Endothelial cell of umbilical vein (primary cell): Measurements from ENCODE around the gene TLE4. TPM values are rescaled to one million over a fixed set of nuclear protein-coding genes. Genes with fewer than 3 reads are reported as not detected.

Experiments used
- BruUV-seq: library from RNA; stranded (reverse); fragments of 400-500 nt; replicated peaks from 2 replicates; lab custom pipeline; 2021; lab: Mats Ljungman, UMichigan
- CTCF ChIA-PET: fragments of 300-600, 350-600 bp; sonication (Branson Sonifier 250); formaldehyde crosslinking; loops from one replicate; lab custom pipeline; 2021; ENCODE audit warnings: antibody characterized with exemption, inconsistent platforms; lab: Charles Lee
- POLR2A ChIA-PET: fragments of 300-600, 350-600 bp; sonication (Branson Sonifier 250); formaldehyde crosslinking; loops from one replicate; lab custom pipeline; 2021; ENCODE audit warnings: antibody characterized with exemption, inconsistent platforms; lab: Charles Lee
- DNase-seq: peaks from one replicate; pipeline ENCODE4 v3.0.0-alpha.2; 2011; ENCODE audit warnings: low read depth, low spot score
- FAIRE-seq: peaks from 2 replicates; lab custom pipeline; 2011; peaks lifted over from hg19 to GRCh38; lab: Jason Lieb, UNC
- H2AFZ ChIP-seq: 2 replicates; pipeline ENCODE4 v1.6.0; 2012; ENCODE audit warnings: low read depth, low read length, control low read depth, inconsistent platforms
- H3K27ac ChIP-seq: 2 replicates; pipeline ENCODE4 v1.5.1; 2011; ENCODE audit warnings: low read depth, mild to moderate bottlenecking, control low read depth, low read length, moderate library complexity; ENCODE audit not compliant: insufficient read depth
- H3K27me3 ChIP-seq, 2 experiments: 2 replicates each; pipeline versions ENCODE4 v1.6.0 to v1.6.1; 2011; ENCODE audit warnings: low read length in 2 of 2, mixed read lengths in 1 of 2; ENCODE audit not compliant: control insufficient read depth in 2 of 2, insufficient read depth in 2 of 2
- H3K36me3 ChIP-seq, 2 experiments: 2 replicates in 1 of 2; 3 replicates in 1 of 2; pipeline ENCODE4 v1.5.1; 2011; ENCODE audit warnings: low read length in 2 of 2, mild to moderate bottlenecking in 1 of 2, moderate library complexity in 1 of 2; ENCODE audit not compliant: control insufficient read depth in 2 of 2, insufficient read depth in 2 of 2; ENCODE audit errors: extremely low read depth in 1 of 2
- H3K4me1 ChIP-seq: 3 replicates; pipeline ENCODE4 v1.5.1; 2011; ENCODE audit warnings: mild to moderate bottlenecking, low read length; ENCODE audit not compliant: control insufficient read depth, insufficient read depth; ENCODE audit errors: extremely low read depth
- H3K4me2 ChIP-seq: 2 replicates; pipeline ENCODE4 v1.6.1; 2011; ENCODE audit warnings: low read length, control low read depth, mixed read lengths; ENCODE audit not compliant: insufficient read depth
- H3K4me3 ChIP-seq, 3 experiments: fragments of 200-600 bp in 1 of 3; sonication (generic), shearing (Covaris generic) in 1 of 3; replicated peaks in 1 of 3; 2 replicates each; pipeline ENCODE4 v1.5.1; 2011 to 2016; ENCODE audit warnings: control low read depth in 3 of 3, low read length in 3 of 3, mild to moderate bottlenecking in 2 of 3, inconsistent platforms in 1 of 3, low read depth in 1 of 3, moderate library complexity in 1 of 3; ENCODE audit not compliant: insufficient read depth in 1 of 3
- H3K79me2 ChIP-seq: 2 replicates; pipeline ENCODE4 v1.6.0; 2012; ENCODE audit warnings: low read length, inconsistent platforms; ENCODE audit not compliant: control insufficient read depth, insufficient read depth
- H3K9ac ChIP-seq: replicated peaks from 2 replicates; pipeline ENCODE3; 2011; ENCODE audit warnings: low read length, control low read depth; ENCODE audit not compliant: insufficient read depth; ENCODE audit errors: extremely low read depth
- H3K9me1 ChIP-seq: replicated peaks from 3 replicates; pipeline ENCODE4 v1.6.0; 2011; ENCODE audit warnings: mild to moderate bottlenecking, low read length; ENCODE audit not compliant: control insufficient read depth, insufficient read depth; ENCODE audit errors: extremely low read depth
- H3K9me3 ChIP-seq: replicated peaks from 2 replicates; pipeline ENCODE4 v1.5.1; 2012; ENCODE audit warnings: low read length, inconsistent platforms; ENCODE audit not compliant: control insufficient read depth, insufficient read depth
- H4K20me1 ChIP-seq: replicated peaks from 2 replicates; pipeline ENCODE3; 2011; ENCODE audit warnings: mild to moderate bottlenecking, low read length; ENCODE audit not compliant: control insufficient read depth, insufficient read depth; ENCODE audit errors: extremely low read depth
- CTCF ChIP-seq, 2 donors: IDR thresholded peaks; 1 replicate in 1 of 2; 2 replicates in 1 of 2; pipeline ENCODE4 v1.5.1; 2011; ENCODE audit warnings: low read length in 2 of 2, mild to moderate bottlenecking in 2 of 2, moderate library complexity in 2 of 2, control low read depth in 1 of 2, inconsistent platforms in 1 of 2, low read depth in 1 of 2; ENCODE audit not compliant: insufficient read depth in 1 of 2; ENCODE audit errors: extremely low read depth in 1 of 2
- EZH2 ChIP-seq: IDR thresholded peaks from 2 replicates; pipeline ENCODE4 v1.6.1; 2012; ENCODE audit warnings: borderline replicate concordance, low read depth, mild to moderate bottlenecking, moderate library complexity, low read length, inconsistent platforms; ENCODE audit not compliant: severe bottlenecking
- FOS ChIP-seq: IDR thresholded peaks from 2 replicates; pipeline ENCODE4 v1.6.1; 2011; ENCODE audit warnings: mild to moderate bottlenecking, low read length, moderate library complexity, borderline replicate concordance; ENCODE audit not compliant: insufficient read depth
- GATA2 ChIP-seq: IDR thresholded peaks from 2 replicates; pipeline ENCODE4 v1.7.0; 2011; ENCODE audit warnings: low read depth, mild to moderate bottlenecking, moderate library complexity, mixed read lengths, low read length; ENCODE audit not compliant: insufficient read length, insufficient read depth
- JUN ChIP-seq: IDR thresholded peaks from 2 replicates; pipeline ENCODE4 v1.6.1; 2011; ENCODE audit warnings: borderline replicate concordance, low read depth; ENCODE audit not compliant: insufficient read length, insufficient read depth
- MYC ChIP-seq: IDR thresholded peaks from one replicate; pipeline ENCODE4 v1.6.1; 2011; ENCODE audit warnings: mild to moderate bottlenecking, low read depth, low read length
- POLR2A ChIP-seq: IDR thresholded peaks from 2 replicates; pipeline ENCODE4 v1.6.1; 2012; ENCODE audit warnings: low read depth, mild to moderate bottlenecking, control low read depth, low read length
- POLR2AphosphoS5 ChIP-seq: IDR thresholded peaks from 2 replicates; pipeline ENCODE4 v1.6.1; 2012; ENCODE audit warnings: low read depth, mild to moderate bottlenecking, control low read depth, low read length, moderate library complexity; ENCODE audit not compliant: insufficient read depth
- dilution Hi-C: fragments of 300-500 bp; cut with MboI; formaldehyde crosslinking; loops from one replicate; pipeline ENCODE4 v1.15.0; 2019; ENCODE audit warnings: low sequenced_read_pairs; ENCODE audit not compliant: extremely low pct_ligation_motif_present
- intact Hi-C: fragments of 100-400 bp; cut with micrococcal nuclease; formaldehyde crosslinking; loops from one replicate; pipeline ENCODE4 v1.10.0; 2022
- polyA plus RNA-seq, 4 experiments: library from polyadenylated mRNA; depleted of rRNA in 3 of 4; stranded (reverse) in 3 of 4; unstranded in 1 of 4; fragments of >200 nt; gene quantifications; 2 replicates each; pipeline versions ENCODE4 v1.2.1 to v1.2.3, GENCODE V29; 2011 to 2012; ENCODE audit warnings: missing spikeins in 1 of 4
- total RNA-seq: library from RNA; stranded (reverse); gene quantifications from 2 replicates; pipeline ENCODE4 v1.2.3, GENCODE V29; 2021
- TF ChIP-seq, protein P1 (sequence below): IDR thresholded peaks from 2 replicates; pipeline ENCODE4 v1.6.1; 2011; ENCODE audit not compliant: insufficient read depth, insufficient read length

Gene TLE4
- total and polyA plus RNA-seq, 2 donors (not counting 3 experiments of a cell fraction or from before 2014, with no cell fraction given) = 31.4 to 32.3 TPM

- Histone ChIP-seq H3K27ac (no peak overlapping the region), H3K36me3 (no peaks in the 10 kb centered on the region), H3K9me1 (no peaks in the 10 kb centered on the region), H3K4me2 (no peak overlapping the region), H3K79me2 (no peaks in the 10 kb centered on the region), H3K4me1 (no peaks in the 10 kb centered on the region), H3K27me3 (no peaks in the 10 kb centered on the region), H4K20me1 (no peaks in the 10 kb centered on the region), H3K4me3 (no peak overlapping the region), H3K9ac (no peak overlapping the region), H3K9me3 (no peaks in the 10 kb centered on the region), H2AFZ (no peak overlapping the region)
- BruUV-seq = no TSS peak
- intact Hi-C loops = no loop called here
- TF ChIP-seq JUN (no peak), MYC (no peak), POLR2AphosphoS5 (no peak), POLR2A (no peak), CTCF (IDR thresholded peaks at IDR 0.05; ENCODE audit: extremely low read depth in 1 of 2, insufficient read depth in 1 of 2, low read depth in 1 of 2, low read length in 2 of 2) (no peak), GATA2 (no peak), EZH2 (no peak), FOS (no peak)
- TF ChIP-seq, protein P1, sequence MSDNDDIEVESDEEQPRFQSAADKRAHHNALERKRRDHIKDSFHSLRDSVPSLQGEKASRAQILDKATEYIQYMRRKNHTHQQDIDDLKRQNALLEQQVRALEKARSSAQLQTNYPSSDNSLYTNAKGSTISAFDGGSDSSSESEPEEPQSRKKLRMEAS = no peak
- dilution Hi-C loops = no loop called here
- ChIA-PET POLR2A (no interaction called here), CTCF (interaction anchor here (0.8 to 1.0 kb wide), 2 partner anchors 11 to 13 kb away, joined by 3 read pairs; no protein-coding TSS in a partner anchor)
- FAIRE-seq = no peak
- DNase-seq = no peak
These were observed 129.0 kb downstream of the TLE4 start for GRCh38 chr9:79700607-79701360.
